HepG2 (cell line): ENCODE data around the gene LDLRAD4. TPM values are rescaled to one million over a fixed set of nuclear protein-coding genes. Genes with fewer than 3 reads are reported as not detected.
A peak's percentile ranks its signal among the peaks of the same experiment; 100 is the strongest.

ENCODE experiments used
- AGO2 ChIP-seq: fragments of 200-400 bp; formaldehyde crosslinking; optimal IDR thresholded peaks from 2 replicates; pipeline ENCODE3; 2017; ENCODE audit warnings: mild to moderate bottlenecking, low read depth, low read length, moderate library complexity
- CHD4 ChIP-seq: fragments of 200-600 bp; sonication (generic); IDR thresholded peaks from 2 replicates; pipeline ENCODE4 v1.7.0; 2017; ENCODE audit warnings: mild to moderate bottlenecking, low read length, borderline replicate concordance
- KLF16 ChIP-seq, 2 experiments: sonication (generic) in 1 of 2; formaldehyde crosslinking in 1 of 2; IDR thresholded peaks; 2 replicates each; pipeline versions ENCODE4 v1.6.1 to v1.8.0; 2016 to 2023; ENCODE audit warnings: missing genetic modification reagents in 2 of 2, missing compliant biosample characterization in 1 of 2
- NFYC ChIP-seq: IDR thresholded peaks from 2 replicates; pipeline ENCODE4 v1.6.1; 2016; ENCODE audit warnings: missing genetic modification reagents, missing compliant biosample characterization
- PHB2 ChIP-seq: fragments of 450-650 bp; IDR thresholded peaks from 2 replicates; pipeline ENCODE4 v1.6.1; 2018; ENCODE audit not compliant: partially characterized antibody
- RNF2 ChIP-seq: fragments of 450-650 bp; conservative IDR thresholded peaks from 2 replicates; pipeline ENCODE4 v1.6.1; 2016; ENCODE audit warnings: low read depth
- SCMH1 ChIP-seq: sonication (generic); formaldehyde crosslinking; IDR thresholded peaks from 2 replicates; pipeline ENCODE4 v1.9.0; 2021; ENCODE audit warnings: missing genetic modification reagents, mild to moderate bottlenecking, borderline replicate concordance
- SMARCC2 ChIP-seq: fragments of 450-650 bp; IDR thresholded peaks from 2 replicates; pipeline ENCODE4 v1.6.1; 2017; ENCODE audit warnings: antibody characterized with exemption, mild to moderate bottlenecking
- SNRNP70 ChIP-seq: fragments of 200-400 bp; formaldehyde crosslinking; IDR thresholded peaks from 2 replicates; pipeline ENCODE4 v1.6.1; 2017; ENCODE audit warnings: mild to moderate bottlenecking, low read depth, low read length, moderate library complexity
- SRSF4 ChIP-seq: fragments of 200-400 bp; formaldehyde crosslinking; IDR thresholded peaks from one replicate; pipeline ENCODE4 v1.6.1; 2018; ENCODE audit warnings: mild to moderate bottlenecking, low read depth, low read length, moderate library complexity; ENCODE audit not compliant: poor library complexity, severe bottlenecking
- TAF15 ChIP-seq: fragments of 200-400 bp; formaldehyde crosslinking; IDR thresholded peaks from one replicate; pipeline ENCODE4 v1.6.1; 2018; ENCODE audit warnings: mild to moderate bottlenecking, low read depth, low read length; ENCODE audit not compliant: poor library complexity, severe bottlenecking
- TBX3 ChIP-seq: fragments of 450-650 bp; IDR thresholded peaks from 2 replicates; pipeline ENCODE4 v1.6.1; 2017; ENCODE audit warnings: antibody characterized with exemption, mild to moderate bottlenecking, inconsistent platforms, borderline replicate concordance
- XBP1 ChIP-seq: sonication (generic); formaldehyde crosslinking; IDR thresholded peaks from 2 replicates; pipeline ENCODE4 v1.5.0; 2020; ENCODE audit warnings: missing genetic modification reagents
- XRCC5 ChIP-seq: fragments of 200-400 bp; formaldehyde crosslinking; optimal IDR thresholded peaks from 2 replicates; pipeline ENCODE3; 2017; ENCODE audit warnings: mild to moderate bottlenecking, low read length
- ZBTB38 ChIP-seq: sonication (generic); formaldehyde crosslinking; IDR thresholded peaks from 2 replicates; pipeline ENCODE4 v1.5.1; 2020; ENCODE audit warnings: mild to moderate bottlenecking, missing genetic modification reagents
- ZBTB42 ChIP-seq: sonication (generic); formaldehyde crosslinking; IDR thresholded peaks from 2 replicates; pipeline ENCODE4 v1.5.0; 2020; ENCODE audit warnings: mild to moderate bottlenecking, missing genetic modification reagents
- ZFP90 ChIP-seq: sonication (generic); formaldehyde crosslinking; IDR thresholded peaks from 2 replicates; pipeline ENCODE4 v1.8.0; 2022; ENCODE audit warnings: missing genetic modification reagents, mild to moderate bottlenecking, inconsistent platforms, borderline replicate concordance
- ZMYM4 ChIP-seq: sonication (generic); formaldehyde crosslinking; IDR thresholded peaks from 2 replicates; pipeline ENCODE4 v1.8.1; 2023; ENCODE audit warnings: mild to moderate bottlenecking, missing genetic modification reagents
- ZNF350 ChIP-seq: sonication (generic); formaldehyde crosslinking; IDR thresholded peaks from 2 replicates; pipeline ENCODE4 v1.4.0; 2020; ENCODE audit warnings: mild to moderate bottlenecking, low read depth, missing genetic modification reagents, borderline replicate concordance
- ZNF512B ChIP-seq: sonication (generic); formaldehyde crosslinking; IDR thresholded peaks from 2 replicates; pipeline ENCODE4 v1.5.1; 2020; ENCODE audit warnings: missing genetic modification reagents, mild to moderate bottlenecking, borderline replicate concordance
- ZNF576 ChIP-seq: sonication (generic); formaldehyde crosslinking; IDR thresholded peaks from 2 replicates; pipeline ENCODE4 v1.4.0; 2020; ENCODE audit warnings: mild to moderate bottlenecking, missing genetic modification reagents
- ZNF580 ChIP-seq: IDR thresholded peaks from 2 replicates; pipeline ENCODE4 v1.6.1; 2016; ENCODE audit warnings: low read depth, borderline replicate concordance
- ZNF619 ChIP-seq: sonication (generic); formaldehyde crosslinking; IDR thresholded peaks from 2 replicates; pipeline ENCODE4 v1.4.0; 2020; ENCODE audit warnings: mild to moderate bottlenecking, missing genetic modification reagents
- ZNF709 ChIP-seq: sonication (generic); formaldehyde crosslinking; IDR thresholded peaks from 2 replicates; pipeline ENCODE4 v1.5.0; 2020; ENCODE audit warnings: mild to moderate bottlenecking, missing genetic modification reagents
- ZNF792 ChIP-seq: IDR thresholded peaks from 2 replicates; pipeline ENCODE4 v1.6.1; 2016
- polyA plus RNA-seq, 8 experiments: library from polyadenylated mRNA; depleted of rRNA in 3 of 8; stranded (reverse) in 7 of 8; unstranded in 1 of 8; fragments of >200 nt; fragmentation: Illumina TruSeq in 4 of 8; extraction: Trizol in 4 of 8; gene quantifications; 2 replicates each; pipeline versions ENCODE4 v1.2.1 to v1.2.3, GENCODE V29; 2011 to 2016; ENCODE audit warnings: low read depth in 4 of 8, missing spikeins in 1 of 8, mixed read lengths in 1 of 8; ENCODE audit not compliant: insufficient read depth in 1 of 8
- total RNA-seq, 5 experiments: library from RNA; depleted of rRNA; stranded (reverse); fragments of >200 nt; fragmentation: Illumina TruSeq; extraction: Trizol; gene quantifications; 2 replicates each; pipeline ENCODE4 v1.2.3, GENCODE V29; 2016; ENCODE audit warnings: low read depth in 1 of 5
- TF ChIP-seq, protein P1 (sequence below): sonication (generic); formaldehyde crosslinking; IDR thresholded peaks from 2 replicates; pipeline ENCODE4 v1.9.0; 2021; ENCODE audit warnings: missing genetic modification reagents, mild to moderate bottlenecking, borderline replicate concordance
- TF ChIP-seq, protein P2 (sequence below): sonication (generic); formaldehyde crosslinking; IDR thresholded peaks from 2 replicates; pipeline ENCODE4 v1.4.0; 2020; ENCODE audit warnings: mild to moderate bottlenecking, missing genetic modification reagents

LDLRAD4 gene
- total and polyA plus RNA-seq, 2 of the 13 experiments (the other 11 are each of a cell fraction or from before 2014, with no cell fraction given), result 13.6 to 20.9 TPM

DNA sequence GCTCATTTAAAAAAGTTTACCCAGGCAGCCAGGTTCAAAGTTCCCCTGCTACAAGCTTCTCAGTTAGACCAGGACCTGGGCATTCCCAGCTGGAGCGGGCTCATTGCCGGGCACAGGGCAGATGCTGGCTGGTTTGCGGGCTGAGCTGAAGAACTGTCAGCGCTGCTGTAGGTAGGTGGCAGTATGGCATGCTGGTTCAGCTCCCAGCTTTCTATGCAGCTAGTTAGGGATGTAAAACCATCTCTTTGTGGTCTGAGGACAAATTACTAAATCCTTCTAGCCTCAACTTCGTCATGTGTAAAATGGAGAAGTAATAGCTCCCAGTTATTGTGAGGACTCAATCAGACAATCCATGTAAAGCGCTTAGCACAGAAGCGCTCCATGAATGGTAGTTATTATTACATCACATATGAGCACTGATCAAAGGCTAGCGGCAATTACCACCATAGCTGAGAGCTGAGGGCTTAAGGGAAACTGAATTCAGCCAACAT lies 2.4 kb upstream of the LDLRAD4 start (continued):
- TF ChIP-seq ZNF512B (CRISPR knock-in tag) (no peak), ZNF619 (CRISPR knock-in tag) (no peak), SMARCC2 (no peak), ZMYM4 (CRISPR knock-in tag) (peak; percentile 8; the same call in 1 of the 2 replicates), SNRNP70 (no peak), TAF15 (no peak), KLF16 (CRISPR knock-in tag; IDR thresholded peaks at IDR 0.05) (no peak), TBX3 (no peak), ZBTB42 (CRISPR knock-in tag) (no peak), ZNF350 (CRISPR knock-in tag) (no peak), SCMH1 (CRISPR knock-in tag) (no peak), NFYC (CRISPR knock-in tag) (no peak), PHB2 (no peak), XBP1 (CRISPR knock-in tag) (no peak), ZNF709 (CRISPR knock-in tag) (no peak), ZNF576 (CRISPR knock-in tag) (no peak), ZFP90 (CRISPR knock-in tag) (no peak), CHD4 (peak; percentile 22; the same call in 1 of the 2 replicates), AGO2 (no peak), ZNF580 (CRISPR knock-in tag) (0 out of 2 replicates have a peak, but pooled peaks have one; percentile 10), ZBTB38 (CRISPR knock-in tag) (0 out of 2 replicates have a peak, but pooled peaks have one; percentile 45), ZNF792 (no peak), RNF2 (no peak), XRCC5 (peak; percentile 77), SRSF4 (no peak)
- TF ChIP-seq, protein P1, sequence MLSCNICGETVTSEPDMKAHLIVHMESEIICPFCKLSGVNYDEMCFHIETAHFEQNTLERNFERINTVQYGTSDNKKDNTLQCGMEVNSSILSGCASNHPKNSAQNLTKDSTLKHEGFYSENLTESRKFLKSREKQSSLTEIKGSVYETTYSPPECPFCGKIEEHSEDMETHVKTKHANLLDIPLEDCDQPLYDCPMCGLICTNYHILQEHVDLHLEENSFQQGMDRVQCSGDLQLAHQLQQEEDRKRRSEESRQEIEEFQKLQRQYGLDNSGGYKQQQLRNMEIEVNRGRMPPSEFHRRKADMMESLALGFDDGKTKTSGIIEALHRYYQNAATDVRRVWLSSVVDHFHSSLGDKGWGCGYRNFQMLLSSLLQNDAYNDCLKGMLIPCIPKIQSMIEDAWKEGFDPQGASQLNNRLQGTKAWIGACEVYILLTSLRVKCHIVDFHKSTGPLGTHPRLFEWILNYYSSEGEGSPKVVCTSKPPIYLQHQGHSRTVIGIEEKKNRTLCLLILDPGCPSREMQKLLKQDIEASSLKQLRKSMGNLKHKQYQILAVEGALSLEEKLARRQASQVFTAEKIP (CRISPR knock-in tag), result no peak
- TF ChIP-seq, protein P2, sequence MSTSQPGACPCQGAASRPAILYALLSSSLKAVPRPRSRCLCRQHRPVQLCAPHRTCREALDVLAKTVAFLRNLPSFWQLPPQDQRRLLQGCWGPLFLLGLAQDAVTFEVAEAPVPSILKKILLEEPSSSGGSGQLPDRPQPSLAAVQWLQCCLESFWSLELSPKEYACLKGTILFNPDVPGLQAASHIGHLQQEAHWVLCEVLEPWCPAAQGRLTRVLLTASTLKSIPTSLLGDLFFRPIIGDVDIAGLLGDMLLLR (CRISPR knock-in tag), result no peak
